Activated T-helper 1 cell treated with anti-CD3 and anti-CD28 coated beads, Interleukin-2, amount 50 U/mL, for 16 hours (primary cell): ENCODE data around the gene GUCY1A1.

Experiments used
- DNase-seq, 2 donors: peaks; one replicate each; pipeline ENCODE4 v3.0.0-alpha.2; 2020; ENCODE audit warnings: low read depth in 1 of 2, low spot score in 1 of 2

The GUCY1A1 gene

GRCh38 chr4:155774033-155774432 lies 107.4 kb downstream of the GUCY1A1 start:
- no peak for DNase-seq

GRCh38 chr4:155777971-155778735 lies 111.5 kb downstream of the GUCY1A1 start:
- no peak for DNase-seq

GRCh38 chr4:155780775-155781174 lies 114.1 kb downstream of the GUCY1A1 start:
- no peak for DNase-seq

GRCh38 chr4:155781249-155781831 lies 114.7 kb downstream of the GUCY1A1 start:
- DNase-seq, result no peak
